HCT116 (cell line): ENCODE data around the gene GNB1L. TPM values are rescaled to one million over a fixed set of nuclear protein-coding genes. Genes with fewer than 3 reads are reported as not detected.

Experiments used
- ATAC-seq: fragments of 200-7000 bp; cut with Tn5 transposase; 2 replicates; pipeline ENCODE4 v1.9.1; 2020; ENCODE audit warnings: mild to moderate bottlenecking, moderate library complexity
- BruUV-seq: library from RNA; stranded (reverse); fragments of 400-500 nt; replicated peaks from 2 replicates; lab custom pipeline; 2021; lab: Mats Ljungman, UMichigan
- CTCF ChIA-PET: fragments of 300-600 bp; sonication (Branson Sonifier 250); formaldehyde crosslinking; loops from one replicate; lab custom pipeline; 2021; ENCODE audit warnings: antibody characterized with exemption; lab: Charles Lee
- POLR2A ChIA-PET: fragments of 300-600, 350-600 bp; sonication (Branson Sonifier 250); formaldehyde crosslinking; loops from one replicate; lab custom pipeline; 2021; ENCODE audit warnings: antibody characterized with exemption; lab: Charles Lee
- RAD21 ChIA-PET, 2 experiments: fragments of 300-600 bp; sonication (Branson Sonifier 250); formaldehyde crosslinking; loops; one replicate each; lab custom pipeline; 2023; ENCODE audit warnings: low total read pairs in 2 of 2; ENCODE audit not compliant: uncharacterized antibody in 2 of 2, unreplicated experiment in 2 of 2, low non-redundant PET in 1 of 2; lab: Charles Lee
- DNase-seq: peaks from one replicate; pipeline ENCODE4 v3.0.0-alpha.2; 2010; ENCODE audit warnings: low read depth, low spot score
- H2AFZ ChIP-seq: fragments of 200-600 bp; shearing (Covaris generic), sonication (generic); 2 replicates; pipeline ENCODE4 v1.6.1; 2017; ENCODE audit warnings: low read depth, mixed run types, mixed read lengths, antibody characterized with exemption, low read length; ENCODE audit not compliant: poor library complexity, severe bottlenecking
- H3K27ac ChIP-seq: 2 replicates; pipeline ENCODE4 v1.5.1; 2012; ENCODE audit warnings: low read depth, low read length
- H3K27me3 ChIP-seq: fragments of 200-600 bp; sonication (generic); 2 replicates; pipeline ENCODE4 v1.6.1; 2016; ENCODE audit warnings: mixed run types, low read length, mixed read lengths; ENCODE audit not compliant: insufficient read depth
- H3K36me3 ChIP-seq, 2 experiments: fragments of 200-500 bp in 1 of 2; fragments of 200-600 bp in 1 of 2; sonication (Bioruptor generic) in 1 of 2; sonication (generic) in 1 of 2; 2 replicates each; pipeline versions ENCODE4 v1.5.1 to v1.6.1; 2014 to 2016; ENCODE audit warnings: low read length in 2 of 2, inconsistent platforms in 1 of 2, mixed read lengths in 1 of 2, mixed run types in 1 of 2; ENCODE audit not compliant: insufficient read depth in 2 of 2, control insufficient read depth in 1 of 2
- H3K4me1 ChIP-seq, 2 experiments: fragments of 200-600 bp in 1 of 2; sonication (generic) in 1 of 2; 2 replicates each; pipeline versions ENCODE4 v1.5.1 to v1.6.1; 2012 to 2017; ENCODE audit warnings: low read length in 2 of 2, inconsistent platforms in 1 of 2, mild to moderate bottlenecking in 1 of 2, mixed read lengths in 1 of 2, mixed run types in 1 of 2, moderate library complexity in 1 of 2; ENCODE audit not compliant: insufficient read depth in 2 of 2, control insufficient read depth in 1 of 2
- H3K4me2 ChIP-seq: fragments of 200-600 bp; sonication (generic); 2 replicates; pipeline ENCODE4 v1.6.1; 2017; ENCODE audit warnings: mixed run types, low read length, mixed read lengths
- H3K4me3 ChIP-seq, 2 experiments: fragments of 200-600 bp in 1 of 2; sonication (generic) in 1 of 2; replicated peaks in 1 of 2; 2 replicates each; pipeline ENCODE4 v1.5.1; 2011 to 2016; ENCODE audit warnings: low read length in 2 of 2, control low read depth in 1 of 2, low read depth in 1 of 2, mild to moderate bottlenecking in 1 of 2, mixed read lengths in 1 of 2, mixed run types in 1 of 2
- H3K79me2 ChIP-seq: fragments of 200-600 bp; sonication (generic); 2 replicates; pipeline ENCODE4 v1.6.1; 2017; ENCODE audit warnings: mild to moderate bottlenecking, mixed run types, low read length, moderate library complexity, mixed read lengths; ENCODE audit not compliant: insufficient read depth
- H3K9ac ChIP-seq: fragments of 200-600 bp; sonication (generic); 2 replicates; pipeline ENCODE4 v1.6.1; 2016; ENCODE audit warnings: low read length, mixed read lengths
- H3K9me2 ChIP-seq: fragments of 200-600 bp; sonication (generic), shearing (Covaris generic); 2 replicates; pipeline ENCODE4 v1.6.1; 2017; ENCODE audit warnings: mixed run types, mild to moderate bottlenecking, moderate library complexity; ENCODE audit not compliant: insufficient read depth
- H3K9me3 ChIP-seq, 2 experiments: fragments of 200-500 bp in 1 of 2; fragments of 200-600 bp in 1 of 2; sonication (Bioruptor generic) in 1 of 2; sonication (generic) in 1 of 2; 2 replicates each; pipeline ENCODE4 v1.6.1; 2014 to 2017; ENCODE audit warnings: low read length in 2 of 2, mixed read lengths in 2 of 2, inconsistent platforms in 1 of 2, low read depth in 1 of 2, mild to moderate bottlenecking in 1 of 2, mixed run types in 1 of 2, moderate library complexity in 1 of 2; ENCODE audit not compliant: control insufficient read depth in 1 of 2, insufficient read depth in 1 of 2
- H4K20me1 ChIP-seq: fragments of 200-600 bp; sonication (generic), shearing (Covaris generic); 2 replicates; pipeline ENCODE4 v1.6.1; 2017; ENCODE audit warnings: mixed run types, mild to moderate bottlenecking, moderate library complexity; ENCODE audit not compliant: insufficient read depth
- CEBPB ChIP-seq: IDR thresholded peaks from 2 replicates; pipeline ENCODE4 v1.6.1; 2012; ENCODE audit warnings: low read depth
- JUND ChIP-seq: IDR thresholded peaks from 2 replicates; pipeline ENCODE4 v1.6.1; 2012
- RAD21 ChIP-seq: IDR thresholded peaks from 2 replicates; pipeline ENCODE4 v1.6.1; 2012; ENCODE audit warnings: low read depth, mild to moderate bottlenecking
- SRF ChIP-seq: IDR thresholded peaks from 2 replicates; pipeline ENCODE4 v1.6.1; 2012; ENCODE audit warnings: low read depth
- TCF7L2 ChIP-seq: IDR thresholded peaks from 2 replicates; pipeline ENCODE4 v1.7.0; 2011; ENCODE audit warnings: borderline replicate concordance, inconsistent platforms; ENCODE audit not compliant: insufficient read depth, insufficient read length; ENCODE audit errors: extremely low read depth
- intact Hi-C: fragments of 100-400 bp; cut with micrococcal nuclease; formaldehyde crosslinking; loops from 2 replicates; pipeline ENCODE4 v1.10.0; 2022
- total RNA-seq: library from RNA; stranded (reverse); gene quantifications from one replicate; pipeline ENCODE4 v1.2.1, GENCODE V29; 2021; ENCODE audit not compliant: unreplicated experiment
- TF ChIP-seq, protein P1 (sequence below): IDR thresholded peaks from 2 replicates; pipeline ENCODE4 v1.6.1; 2012; ENCODE audit warnings: low read depth

Gene GNB1L
- total RNA-seq, 1 experiment from 2014 or later: 12.1 TPM

DNA sequence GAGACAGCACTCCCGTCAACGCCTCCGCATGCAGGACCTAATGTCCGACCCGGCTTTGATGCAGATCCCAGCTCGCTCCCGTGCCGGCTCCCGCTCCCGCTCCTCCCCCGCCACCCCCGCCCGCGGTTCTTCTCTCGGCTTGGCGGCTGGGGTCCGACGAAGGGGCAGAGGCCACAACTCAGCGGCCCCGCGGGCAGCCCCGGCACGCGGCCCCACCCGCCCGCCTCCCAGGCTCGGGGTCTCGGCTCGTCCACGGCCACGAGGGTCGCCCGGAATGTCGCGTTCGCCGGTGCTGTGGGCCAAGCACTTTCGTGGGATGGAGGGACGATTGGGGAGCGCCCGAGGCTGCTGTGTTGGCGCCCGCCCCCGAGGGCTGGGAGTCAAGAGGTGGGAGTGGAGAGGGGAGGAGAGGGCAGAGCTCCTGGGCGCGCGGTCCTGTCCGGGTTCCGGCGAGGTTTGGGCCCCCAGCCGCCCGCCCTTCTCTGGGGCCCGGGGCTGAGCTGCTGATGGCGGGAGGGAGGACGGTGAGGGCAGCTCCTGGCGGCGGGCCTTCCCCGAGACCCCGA lies 99.4 kb downstream of the GNB1L start:
- DNase-seq: no peak
- Histone ChIP-seq H3K27me3 (no peaks in the 10 kb centered on the region), H3K9me3 (no peaks in the 10 kb centered on the region), H3K9ac (no peak overlapping the region), H3K4me3 (no peak overlapping the region), H2AFZ (no peak overlapping the region), H3K27ac (no peak overlapping the region), H3K4me1 (peaks cover 4 to 16% of the 10 kb centered on the region in 2 experiments; a peak in 3 of 4 replicates), H3K36me3 (no peaks in the 10 kb centered on the region), H4K20me1 (no peaks in the 10 kb centered on the region), H3K4me2 (no peak overlapping the region), H3K9me2 (no peaks in the 10 kb centered on the region), H3K79me2 (no peaks in the 10 kb centered on the region)
- RAD21 ChIA-PET: no interaction called here
- no peak for ATAC-seq
- POLR2A ChIA-PET: no interaction called here
- intact Hi-C loops: no loop called here
- CTCF ChIA-PET: no interaction called here
- TF ChIP-seq, protein P1, sequence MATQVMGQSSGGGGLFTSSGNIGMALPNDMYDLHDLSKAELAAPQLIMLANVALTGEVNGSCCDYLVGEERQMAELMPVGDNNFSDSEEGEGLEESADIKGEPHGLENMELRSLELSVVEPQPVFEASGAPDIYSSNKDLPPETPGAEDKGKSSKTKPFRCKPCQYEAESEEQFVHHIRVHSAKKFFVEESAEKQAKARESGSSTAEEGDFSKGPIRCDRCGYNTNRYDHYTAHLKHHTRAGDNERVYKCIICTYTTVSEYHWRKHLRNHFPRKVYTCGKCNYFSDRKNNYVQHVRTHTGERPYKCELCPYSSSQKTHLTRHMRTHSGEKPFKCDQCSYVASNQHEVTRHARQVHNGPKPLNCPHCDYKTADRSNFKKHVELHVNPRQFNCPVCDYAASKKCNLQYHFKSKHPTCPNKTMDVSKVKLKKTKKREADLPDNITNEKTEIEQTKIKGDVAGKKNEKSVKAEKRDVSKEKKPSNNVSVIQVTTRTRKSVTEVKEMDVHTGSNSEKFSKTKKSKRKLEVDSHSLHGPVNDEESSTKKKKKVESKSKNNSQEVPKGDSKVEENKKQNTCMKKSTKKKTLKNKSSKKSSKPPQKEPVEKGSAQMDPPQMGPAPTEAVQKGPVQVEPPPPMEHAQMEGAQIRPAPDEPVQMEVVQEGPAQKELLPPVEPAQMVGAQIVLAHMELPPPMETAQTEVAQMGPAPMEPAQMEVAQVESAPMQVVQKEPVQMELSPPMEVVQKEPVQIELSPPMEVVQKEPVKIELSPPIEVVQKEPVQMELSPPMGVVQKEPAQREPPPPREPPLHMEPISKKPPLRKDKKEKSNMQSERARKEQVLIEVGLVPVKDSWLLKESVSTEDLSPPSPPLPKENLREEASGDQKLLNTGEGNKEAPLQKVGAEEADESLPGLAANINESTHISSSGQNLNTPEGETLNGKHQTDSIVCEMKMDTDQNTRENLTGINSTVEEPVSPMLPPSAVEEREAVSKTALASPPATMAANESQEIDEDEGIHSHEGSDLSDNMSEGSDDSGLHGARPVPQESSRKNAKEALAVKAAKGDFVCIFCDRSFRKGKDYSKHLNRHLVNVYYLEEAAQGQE: no peak
- TF ChIP-seq SRF: no peak
- TF ChIP-seq JUND: no peak
- TF ChIP-seq CEBPB: no peak
- no peak for TF ChIP-seq TCF7L2
- no peak for TF ChIP-seq RAD21
- no TSS peak for BruUV-seq
